CD4-positive, alpha-beta T cell treated with Interleukin-21 for 1 hour (primary cell): Measurements from ENCODE around the gene PKP2.

Source experiments
- DNase-seq: peaks from one replicate; pipeline ENCODE4 v3.0.0-alpha.2; 2020

PKP2 gene

DNA sequence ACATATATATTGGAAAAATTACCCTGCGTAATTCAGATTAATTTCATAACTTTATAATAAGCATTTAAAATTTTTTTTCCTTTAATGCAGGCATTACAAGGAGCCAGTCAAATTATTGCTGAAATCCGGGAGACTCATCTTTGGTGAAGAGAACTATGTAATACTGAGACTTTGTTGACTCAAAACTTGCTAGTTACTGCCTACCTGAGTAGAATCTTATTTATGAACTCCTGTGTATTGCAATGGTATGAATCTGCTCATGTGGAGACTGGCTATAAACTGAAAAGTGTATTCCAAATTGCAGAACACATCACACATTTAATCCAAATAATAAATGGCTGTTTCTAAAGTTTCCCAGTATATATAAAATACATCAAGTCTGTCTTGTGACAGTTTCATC lies 153.3 kb downstream of the PKP2 start:
- no peak for DNase-seq

DNA sequence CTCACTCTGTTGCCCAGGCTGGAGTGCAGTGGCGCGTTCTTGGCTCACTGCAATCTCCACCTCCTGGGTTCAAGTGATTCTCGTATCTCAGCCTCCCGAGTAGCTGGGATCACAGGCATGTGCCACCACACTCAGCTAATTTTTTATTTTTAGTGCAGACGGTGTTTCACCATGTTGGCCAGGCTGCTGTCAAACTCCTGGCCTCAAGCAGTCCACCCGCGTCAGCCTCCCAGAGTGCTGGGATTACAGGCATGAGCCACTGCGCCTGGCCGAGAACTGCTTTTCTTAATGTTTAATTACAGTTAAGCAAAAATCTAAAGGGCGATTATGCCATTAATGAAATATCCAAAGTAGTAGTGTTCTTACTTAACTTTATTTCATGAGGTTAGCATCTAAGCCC lies 154.4 kb downstream of the PKP2 start:
- no peak for DNase-seq
